ENCODE results near the gene FLNB. TPM values are rescaled to one million over a fixed set of nuclear protein-coding genes. Genes with fewer than 3 reads are reported as not detected.

FLNB gene
- total and polyA plus RNA-seq, 10 of the 15 experiments (the other 5 are each of a cell fraction or from before 2014, with no cell fraction given), result 13.6 to 51.8 (median 26.4) TPM

GRCh38 chr3:58214484-58215316 lies 206.5 kb downstream of the FLNB start (continued):
- TF ChIP-seq NR2F1 (conservative IDR thresholded peaks at IDR 0.05), result peak; percentile 97
- TF ChIP-seq MTA3 (IDR thresholded peaks at IDR 0.05; ENCODE audit: borderline replicate concordance, low read length), result no peak; the same call in 1 of the 2 replicates
- TF ChIP-seq IRF4 (IDR thresholded peaks at IDR 0.05; ENCODE audit: low read depth, low read length), result peak; percentile 88
- TF ChIP-seq, protein P1, sequence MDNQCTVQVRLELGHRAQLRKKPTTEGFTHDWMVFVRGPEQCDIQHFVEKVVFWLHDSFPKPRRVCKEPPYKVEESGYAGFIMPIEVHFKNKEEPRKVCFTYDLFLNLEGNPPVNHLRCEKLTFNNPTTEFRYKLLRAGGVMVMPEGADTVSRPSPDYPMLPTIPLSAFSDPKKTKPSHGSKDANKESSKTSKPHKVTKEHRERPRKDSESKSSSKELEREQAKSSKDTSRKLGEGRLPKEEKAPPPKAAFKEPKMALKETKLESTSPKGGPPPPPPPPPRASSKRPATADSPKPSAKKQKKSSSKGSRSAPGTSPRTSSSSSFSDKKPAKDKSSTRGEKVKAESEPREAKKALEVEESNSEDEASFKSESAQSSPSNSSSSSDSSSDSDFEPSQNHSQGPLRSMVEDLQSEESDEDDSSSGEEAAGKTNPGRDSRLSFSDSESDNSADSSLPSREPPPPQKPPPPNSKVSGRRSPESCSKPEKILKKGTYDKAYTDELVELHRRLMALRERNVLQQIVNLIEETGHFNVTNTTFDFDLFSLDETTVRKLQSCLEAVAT (IDR thresholded peaks at IDR 0.05), result peak; percentile 84; the same call in 1 of the 2 replicates
- no peak for TF ChIP-seq ZNF622 (IDR thresholded peaks at IDR 0.05)
- TF ChIP-seq ZBED1 (IDR thresholded peaks at IDR 0.05; ENCODE audit: borderline replicate concordance), result peak; percentile 39; the same call in 1 of the 2 replicates
- no peak for TF ChIP-seq KAT2A (conservative IDR thresholded peaks at IDR 0.05; ENCODE audit: control insufficient read depth, low read depth, low read length)
- TF ChIP-seq ASH2L (IDR thresholded peaks at IDR 0.05; ENCODE audit: borderline replicate concordance, low read depth), result no peak
- TF ChIP-seq NR2C1 (IDR thresholded peaks at IDR 0.05), result no peak
- peak; percentile 61; the same call in 1 of the 2 replicates for TF ChIP-seq CBX5 (IDR thresholded peaks at IDR 0.05; ENCODE audit: low read depth)
- peak; percentile 88 for TF ChIP-seq FOXM1 (IDR thresholded peaks at IDR 0.05; ENCODE audit: low read depth, low read length)
- TF ChIP-seq POU2F2 (IDR thresholded peaks at IDR 0.05; ENCODE audit: borderline replicate concordance, low read depth, low read length), result peak; percentile 94
- TF ChIP-seq, protein P2, sequence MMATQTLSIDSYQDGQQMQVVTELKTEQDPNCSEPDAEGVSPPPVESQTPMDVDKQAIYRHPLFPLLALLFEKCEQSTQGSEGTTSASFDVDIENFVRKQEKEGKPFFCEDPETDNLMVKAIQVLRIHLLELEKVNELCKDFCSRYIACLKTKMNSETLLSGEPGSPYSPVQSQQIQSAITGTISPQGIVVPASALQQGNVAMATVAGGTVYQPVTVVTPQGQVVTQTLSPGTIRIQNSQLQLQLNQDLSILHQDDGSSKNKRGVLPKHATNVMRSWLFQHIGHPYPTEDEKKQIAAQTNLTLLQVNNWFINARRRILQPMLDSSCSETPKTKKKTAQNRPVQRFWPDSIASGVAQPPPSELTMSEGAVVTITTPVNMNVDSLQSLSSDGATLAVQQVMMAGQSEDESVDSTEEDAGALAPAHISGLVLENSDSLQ (IDR thresholded peaks at IDR 0.05), result no peak; the same call in 1 of the 2 replicates
- TF ChIP-seq SPI1 (IDR thresholded peaks at IDR 0.05; ENCODE audit: borderline replicate concordance, insufficient read depth, low read depth, low read length), result peak; percentile 90
- no peak for TF ChIP-seq SREBF2 (IDR thresholded peaks at IDR 0.05; ENCODE audit: low read length)
- TF ChIP-seq TARDBP (IDR thresholded peaks at IDR 0.05; ENCODE audit: borderline replicate concordance), result no peak
- no peak; the same call in 1 of the 2 replicates for TF ChIP-seq RCOR1 (conservative IDR thresholded peaks at IDR 0.05; ENCODE audit: low read depth, low read length)
- TF ChIP-seq, protein P3, sequence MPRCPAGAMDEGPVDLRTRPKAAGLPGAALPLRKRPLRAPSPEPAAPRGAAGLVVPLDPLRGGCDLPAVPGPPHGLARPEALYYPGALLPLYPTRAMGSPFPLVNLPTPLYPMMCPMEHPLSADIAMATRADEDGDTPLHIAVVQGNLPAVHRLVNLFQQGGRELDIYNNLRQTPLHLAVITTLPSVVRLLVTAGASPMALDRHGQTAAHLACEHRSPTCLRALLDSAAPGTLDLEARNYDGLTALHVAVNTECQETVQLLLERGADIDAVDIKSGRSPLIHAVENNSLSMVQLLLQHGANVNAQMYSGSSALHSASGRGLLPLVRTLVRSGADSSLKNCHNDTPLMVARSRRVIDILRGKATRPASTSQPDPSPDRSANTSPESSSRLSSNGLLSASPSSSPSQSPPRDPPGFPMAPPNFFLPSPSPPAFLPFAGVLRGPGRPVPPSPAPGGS (IDR thresholded peaks at IDR 0.05; ENCODE audit: borderline replicate concordance, insufficient read depth, low read depth, low read length, poor library complexity, severe bottlenecking), result peak; percentile 89
- TF ChIP-seq, protein P4, sequence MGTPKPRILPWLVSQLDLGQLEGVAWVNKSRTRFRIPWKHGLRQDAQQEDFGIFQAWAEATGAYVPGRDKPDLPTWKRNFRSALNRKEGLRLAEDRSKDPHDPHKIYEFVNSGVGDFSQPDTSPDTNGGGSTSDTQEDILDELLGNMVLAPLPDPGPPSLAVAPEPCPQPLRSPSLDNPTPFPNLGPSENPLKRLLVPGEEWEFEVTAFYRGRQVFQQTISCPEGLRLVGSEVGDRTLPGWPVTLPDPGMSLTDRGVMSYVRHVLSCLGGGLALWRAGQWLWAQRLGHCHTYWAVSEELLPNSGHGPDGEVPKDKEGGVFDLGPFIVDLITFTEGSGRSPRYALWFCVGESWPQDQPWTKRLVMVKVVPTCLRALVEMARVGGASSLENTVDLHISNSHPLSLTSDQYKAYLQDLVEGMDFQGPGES (IDR thresholded peaks at IDR 0.05), result no peak
- no peak for TF ChIP-seq CBX3 (IDR thresholded peaks at IDR 0.05; ENCODE audit: borderline replicate concordance, low read depth)
- peak; percentile 13; the same call in 1 of the 2 replicates for TF ChIP-seq RAD21 (IDR thresholded peaks at IDR 0.05; ENCODE audit: insufficient read depth, low read depth, low read length)
- no peak for TF ChIP-seq ZZZ3 (IDR thresholded peaks at IDR 0.05; ENCODE audit: control insufficient read depth, insufficient read length, low read depth)
- no peak for TF ChIP-seq SUZ12 (IDR thresholded peaks at IDR 0.05; ENCODE audit: unreplicated experiment)
- no peak for TF ChIP-seq KDM1A (IDR thresholded peaks at IDR 0.05; ENCODE audit: borderline replicate concordance)
- TF ChIP-seq RELA (IDR thresholded peaks at IDR 0.05; ENCODE audit: borderline replicate concordance, partially characterized antibody), result no peak
- TF ChIP-seq MYB (IDR thresholded peaks at IDR 0.05; ENCODE audit: borderline replicate concordance, low read depth, low read length), result 0 out of 2 replicates have a peak, but pooled peaks have one; percentile 10
- TF ChIP-seq WRNIP1 (IDR thresholded peaks at IDR 0.05; ENCODE audit: borderline replicate concordance, low read depth, low read length), result 0 out of 2 replicates have a peak, but pooled peaks have one; percentile 66

Data from GM12878 (cell line).